Measurements from ENCODE around the gene ZNF787.

- TF ChIP-seq CTCF (IDR thresholded peaks at IDR 0.05; ENCODE audit: low read depth, low read length) = no peak
- TF ChIP-seq EZH2phosphoT487 (IDR thresholded peaks at IDR 0.05; ENCODE audit: low read depth) = no peak
Measured at GRCh38 chr19:56121180-56122167, at the start of gene ZNF787.

Data from OCI-LY3 (cell line).